Esophagus muscularis mucosa (tissue), 3 donors: ENCODE data around the gene PTPN18.

Experiments
- POLR2A ChIP-seq: fragments of 450-650 bp; IDR thresholded peaks from one replicate; pipeline ENCODE4 v1.6.1; 2017; ENCODE audit warnings: antibody characterized with exemption, moderate library complexity, mild to moderate bottlenecking, low read depth
- TF ChIP-seq, protein P1 (sequence below), 3 experiments: fragments of 200-600 bp in 2 of 3; fragments of 450-650 bp in 1 of 3; sonication (generic) in 2 of 3; IDR thresholded peaks; one replicate each; pipeline ENCODE4 v1.5.1; 2017 to 2019; ENCODE audit warnings: antibody characterized with exemption in 3 of 3, mild to moderate bottlenecking in 2 of 3, moderate library complexity in 1 of 3

DNA sequence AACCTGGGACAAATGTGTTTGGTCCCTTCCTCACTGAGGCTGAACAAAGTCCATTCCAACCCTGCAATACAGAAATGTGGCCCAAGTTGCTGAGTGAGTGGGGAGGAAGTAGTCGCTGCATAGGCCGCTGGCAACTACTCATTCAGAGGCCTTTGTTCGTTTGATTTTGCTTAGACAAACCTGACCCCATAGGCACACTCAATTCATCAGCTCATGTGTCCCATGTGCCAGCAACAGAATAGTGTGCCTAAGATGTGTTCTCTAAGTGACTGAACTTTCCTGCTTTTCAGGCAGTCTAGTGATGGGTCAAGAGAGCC lies 23.0 kb downstream of the PTPN18 start:
- TF ChIP-seq, protein P1, sequence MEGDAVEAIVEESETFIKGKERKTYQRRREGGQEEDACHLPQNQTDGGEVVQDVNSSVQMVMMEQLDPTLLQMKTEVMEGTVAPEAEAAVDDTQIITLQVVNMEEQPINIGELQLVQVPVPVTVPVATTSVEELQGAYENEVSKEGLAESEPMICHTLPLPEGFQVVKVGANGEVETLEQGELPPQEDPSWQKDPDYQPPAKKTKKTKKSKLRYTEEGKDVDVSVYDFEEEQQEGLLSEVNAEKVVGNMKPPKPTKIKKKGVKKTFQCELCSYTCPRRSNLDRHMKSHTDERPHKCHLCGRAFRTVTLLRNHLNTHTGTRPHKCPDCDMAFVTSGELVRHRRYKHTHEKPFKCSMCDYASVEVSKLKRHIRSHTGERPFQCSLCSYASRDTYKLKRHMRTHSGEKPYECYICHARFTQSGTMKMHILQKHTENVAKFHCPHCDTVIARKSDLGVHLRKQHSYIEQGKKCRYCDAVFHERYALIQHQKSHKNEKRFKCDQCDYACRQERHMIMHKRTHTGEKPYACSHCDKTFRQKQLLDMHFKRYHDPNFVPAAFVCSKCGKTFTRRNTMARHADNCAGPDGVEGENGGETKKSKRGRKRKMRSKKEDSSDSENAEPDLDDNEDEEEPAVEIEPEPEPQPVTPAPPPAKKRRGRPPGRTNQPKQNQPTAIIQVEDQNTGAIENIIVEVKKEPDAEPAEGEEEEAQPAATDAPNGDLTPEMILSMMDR (IDR thresholded peaks at IDR 0.05) = no peak
- TF ChIP-seq POLR2A = no peak
